HG02973 (cell line): Measurements from ENCODE around the gene WAPL.
A peak's percentile ranks its signal among the peaks of the same experiment; 100 is the strongest.
"Not testable (repeated sequence)": the region's sequence is repeated elsewhere in the genome, so short reads cannot be mapped to it uniquely, and the experiment has no call there.

ENCODE experiments used
- ATAC-seq: cut with Tn5 transposase; IDR thresholded peaks from one replicate; pipeline ENCODE4 v1.9.1; 2021; ENCODE audit warnings: moderate library complexity; ENCODE audit not compliant: unreplicated experiment

The WAPL gene

GRCh38 chr10:86521678-86522509 lies at the start of gene WAPL:
Gene WAPL, minus strand, starts transcription at chr10:86521792. Its CDS starts 3,723 bp downstream, at chr10:86518069.
- ATAC-seq: peak; percentile 92

DNA sequence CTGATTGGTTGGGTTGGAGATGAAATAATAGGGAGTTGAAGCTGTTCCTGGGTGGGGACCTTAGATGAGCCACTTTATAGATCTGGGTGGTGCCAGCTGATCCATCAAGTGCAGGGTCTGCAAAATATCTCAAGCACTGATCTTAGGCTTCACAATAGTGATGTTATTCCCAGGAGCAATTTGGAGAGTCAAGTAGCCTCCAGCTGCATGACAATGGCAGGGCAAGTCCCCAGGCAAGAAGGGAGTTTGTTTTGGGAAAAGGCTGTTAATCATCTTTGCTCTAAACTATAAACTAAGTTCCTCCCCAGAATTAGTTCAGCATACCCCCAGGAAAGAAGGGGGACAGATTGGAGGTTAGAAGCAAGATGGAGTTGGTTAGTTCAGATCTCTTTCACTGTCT lies 47.7 kb upstream of the WAPL start:
- no peak for ATAC-seq

DNA sequence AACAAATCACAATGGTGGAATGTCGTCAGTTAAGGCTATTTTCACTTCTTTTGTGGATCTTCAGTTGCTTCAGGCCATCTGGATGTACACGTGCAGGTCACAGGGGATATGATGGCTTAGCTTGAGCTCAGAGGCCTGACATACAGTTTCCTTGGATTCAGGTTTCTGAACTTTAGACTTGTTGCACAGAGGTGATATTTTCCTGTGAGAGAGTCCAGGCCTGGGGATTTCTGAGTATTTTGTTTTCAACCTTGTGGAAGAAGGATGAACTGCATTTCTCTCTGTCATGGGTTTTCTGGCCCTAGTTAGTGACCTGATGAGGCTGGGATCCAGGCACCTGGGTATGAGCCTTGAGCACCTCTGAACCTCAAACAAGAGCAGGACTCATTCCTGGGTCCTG lies 44.9 kb upstream of the WAPL start:
- not testable (repeated sequence) for ATAC-seq

- not testable (repeated sequence) for ATAC-seq
Observed at GRCh38 chr10:86563338-86563737, 41.7 kb upstream of the WAPL start.

- ATAC-seq: not testable (repeated sequence)
Observed at GRCh38 chr10:86558695-86559094, 37.1 kb upstream of the WAPL start.

DNA sequence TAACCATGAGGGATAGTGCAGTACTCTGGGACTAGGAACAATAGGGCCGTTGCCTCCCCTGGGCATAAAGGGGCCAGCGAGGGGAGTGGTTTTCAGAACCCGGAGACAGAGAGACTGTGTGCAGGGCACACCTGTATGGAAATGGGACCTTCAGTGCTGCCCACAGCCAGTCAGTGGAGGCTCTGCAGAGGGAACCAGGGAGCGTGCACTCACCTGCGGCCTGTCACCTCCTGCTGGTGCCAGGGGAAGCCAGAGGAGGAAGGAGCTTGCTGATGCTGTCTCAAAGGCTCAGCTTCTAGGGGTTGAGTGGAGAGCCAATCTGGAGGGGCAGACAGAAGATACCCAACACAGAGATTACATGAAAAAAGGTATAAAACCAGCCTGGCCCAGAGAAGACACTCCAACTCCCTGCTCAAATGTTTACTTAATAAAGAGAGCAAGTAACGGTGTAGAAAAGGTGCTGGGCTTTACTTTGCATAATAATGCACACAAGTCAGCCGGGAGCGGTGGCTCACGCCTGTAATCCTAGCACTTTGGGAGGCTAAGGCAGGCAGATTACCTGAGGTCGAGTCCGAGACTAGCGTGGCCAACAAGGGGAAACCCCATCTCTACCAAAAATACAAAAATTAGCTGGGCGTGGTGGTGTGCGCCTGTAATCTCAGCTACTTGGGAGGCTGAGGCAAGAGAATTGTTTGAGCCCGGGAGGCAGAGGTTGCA lies 35.5 kb upstream of the WAPL start:
- ATAC-seq: no peak

DNA sequence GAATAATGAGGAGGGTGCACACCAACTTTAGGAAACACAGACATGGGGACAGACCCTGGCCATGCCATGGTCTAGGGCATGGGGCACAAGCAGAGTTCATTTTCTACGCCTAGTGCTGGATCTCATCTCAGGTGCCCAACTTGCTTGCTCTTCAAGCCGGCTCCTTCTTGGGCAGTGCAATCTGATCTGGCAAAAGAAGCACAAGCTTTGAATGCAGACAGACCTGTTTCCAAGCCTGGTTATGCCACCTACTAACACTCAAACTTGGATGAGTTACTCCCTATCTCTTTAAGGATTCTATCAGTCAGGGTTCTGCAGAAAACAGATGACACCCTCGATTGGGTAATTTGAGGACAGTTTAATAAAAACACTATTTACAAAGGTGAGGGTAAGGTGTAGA lies 34.9 kb upstream of the WAPL start:
- no peak for ATAC-seq

DNA sequence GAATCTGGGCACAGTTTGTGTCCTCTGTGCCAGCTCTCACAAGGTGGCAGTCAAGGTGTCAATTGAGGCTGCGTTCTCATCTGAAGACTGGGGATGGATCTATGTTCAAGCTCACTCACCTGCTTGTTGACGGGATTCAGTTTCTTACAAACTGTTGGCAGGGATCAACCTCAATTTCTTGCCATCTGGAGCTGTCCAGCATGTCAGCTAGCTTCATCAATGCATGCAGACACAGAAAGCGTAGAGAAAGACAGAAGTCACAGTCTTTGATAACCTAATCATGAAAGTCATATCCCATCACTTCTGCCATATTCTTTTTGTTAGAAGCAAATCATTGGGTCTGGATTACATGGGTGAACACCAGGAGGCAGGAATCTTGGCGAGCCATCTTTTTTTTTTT lies 32.0 kb upstream of the WAPL start:
- ATAC-seq: no peak

DNA sequence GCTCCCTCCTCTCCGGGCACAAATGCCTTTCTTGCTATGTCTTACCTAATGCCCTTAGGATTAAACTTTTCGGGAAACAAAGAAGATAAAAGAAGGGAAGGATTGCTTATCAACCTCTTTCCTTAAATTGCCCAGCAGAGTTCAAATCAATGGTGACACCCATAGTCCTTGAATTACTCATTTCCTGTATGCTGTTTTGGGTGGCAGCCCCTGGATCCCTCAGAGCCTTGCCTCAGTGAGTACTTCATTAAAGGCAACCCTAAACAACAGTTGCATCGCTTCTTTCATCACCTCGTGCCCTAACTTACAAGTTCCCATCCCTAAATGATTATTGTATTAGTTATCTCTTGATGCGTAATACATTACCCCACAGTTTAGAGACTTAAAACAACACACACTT lies 31.6 kb upstream of the WAPL start:
- ATAC-seq: no peak

GRCh38 chr10:86547296-86547695 lies 25.7 kb upstream of the WAPL start:
- ATAC-seq: no peak

DNA sequence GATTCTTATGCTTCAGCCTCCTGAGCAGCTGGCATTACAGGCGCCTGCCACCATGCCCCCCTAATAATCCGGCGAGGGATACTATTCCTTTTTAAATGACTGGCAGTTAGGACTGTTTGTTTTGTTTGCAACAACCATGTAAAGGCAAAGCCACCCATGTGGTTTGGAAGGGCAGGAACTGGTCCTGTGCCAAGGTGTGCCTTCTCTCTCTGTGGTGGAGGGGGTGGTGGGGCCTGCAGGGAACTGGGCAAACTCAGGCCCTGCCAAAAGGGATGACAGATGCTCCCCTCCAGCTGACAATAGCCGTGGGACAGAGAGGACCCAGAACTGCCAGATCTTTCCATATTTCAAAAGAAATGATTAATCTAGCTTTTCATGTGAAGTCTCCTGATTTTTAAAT lies 23.5 kb upstream of the WAPL start:
- no peak for ATAC-seq

- ATAC-seq: no peak
Observed at GRCh38 chr10:86540016-86540415, 18.4 kb upstream of the WAPL start.

DNA sequence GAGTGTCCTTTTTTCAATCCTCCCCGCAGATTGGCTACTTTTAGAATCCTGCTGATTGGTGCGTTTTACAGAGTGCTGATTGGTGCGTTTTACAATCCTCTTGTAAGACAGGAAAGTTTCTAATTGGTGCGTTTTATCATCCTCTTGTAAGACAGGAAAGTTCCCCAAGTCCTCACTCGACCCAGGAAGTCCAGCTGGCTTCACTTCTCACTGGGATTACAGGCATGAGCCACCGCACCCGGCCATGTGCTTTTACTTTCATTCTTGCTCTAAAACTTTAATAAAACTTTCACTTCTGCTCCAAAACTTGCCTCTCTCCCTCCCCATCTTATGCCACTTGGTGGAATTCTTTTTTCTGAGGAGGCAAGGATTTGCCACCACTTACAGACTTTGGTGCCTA lies 17.0 kb upstream of the WAPL start:
- ATAC-seq: no peak

- not testable (repeated sequence) for ATAC-seq
Observed at GRCh38 chr10:86538040-86538439, 16.4 kb upstream of the WAPL start.

GRCh38 chr10:86536294-86536861 lies 14.8 kb upstream of the WAPL start:
- no peak for ATAC-seq

GRCh38 chr10:86535132-86535882 lies 13.7 kb upstream of the WAPL start:
- ATAC-seq: no peak

- no peak for ATAC-seq
Observed at GRCh38 chr10:86533328-86533727, 11.7 kb upstream of the WAPL start.

- not testable (repeated sequence) for ATAC-seq
Observed at GRCh38 chr10:86528736-86529135, 7.1 kb upstream of the WAPL start.

DNA sequence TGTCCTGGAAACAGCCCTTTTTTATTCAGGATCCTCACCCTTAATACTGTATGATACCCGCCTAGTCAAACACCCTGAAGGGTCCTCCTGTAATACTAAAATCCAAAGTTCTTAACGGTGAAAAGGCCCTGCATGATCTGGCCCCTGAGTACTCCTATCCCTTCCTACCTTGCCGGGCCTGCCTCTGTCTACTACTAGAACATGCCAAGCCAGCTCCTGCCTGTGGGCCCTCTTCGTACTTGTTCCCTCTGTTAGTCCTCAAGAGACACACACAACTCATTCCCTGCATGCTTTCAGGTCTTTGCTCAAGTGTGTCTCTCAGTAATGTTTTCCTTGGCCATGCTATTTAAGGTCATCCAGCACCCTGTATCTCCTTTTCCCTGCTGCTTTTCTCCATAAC lies 5.0 kb upstream of the WAPL start:
- no peak for ATAC-seq

GRCh38 chr10:86525713-86526112 lies 4.1 kb upstream of the WAPL start:
- not testable (repeated sequence) for ATAC-seq
